WTC11 (cell line): ENCODE results near the gene GPC6. TPM values are rescaled to one million over a fixed set of nuclear protein-coding genes. Genes with fewer than 3 reads are reported as not detected.

Experiments used
- ATAC-seq: fragments of 200-7000 bp; cut with Tn5 transposase; 2 replicates; pipeline ENCODE4 v1.10.0; 2021; ENCODE audit warnings: mild to moderate bottlenecking, moderate library complexity
- CTCF ChIA-PET: fragments of 300-600 bp; sonication (Branson Sonifier 250); formaldehyde crosslinking; loops from one replicate; lab custom pipeline; 2021; ENCODE audit warnings: antibody characterized with exemption; lab: Charles Lee
- POLR2A ChIA-PET: fragments of 350-600 bp; sonication (Branson Sonifier 250); formaldehyde crosslinking; loops from one replicate; lab custom pipeline; 2021; ENCODE audit warnings: antibody characterized with exemption; lab: Charles Lee
- DNase-seq: peaks from one replicate; pipeline ENCODE4 v3.0.0; 2021; ENCODE audit warnings: low spot score
- H3K27ac Mint-ChIP-seq: 2 replicates; pipeline ENCODE4 v1.8.0; 2021; ENCODE audit warnings: mixed read lengths
- H3K27me3 Mint-ChIP-seq: 2 replicates; pipeline ENCODE4 v1.8.0; 2021; ENCODE audit warnings: low read depth, mild to moderate bottlenecking, moderate library complexity, mixed read lengths
- H3K36me3 Mint-ChIP-seq: 2 replicates; pipeline ENCODE4 v1.8.0; 2021; ENCODE audit warnings: mixed read lengths
- H3K4me1 Mint-ChIP-seq: 2 replicates; pipeline ENCODE4 v1.8.0; 2022; ENCODE audit warnings: mixed read lengths
- H3K4me3 Mint-ChIP-seq: 2 replicates; pipeline ENCODE4 v1.8.0; 2021; ENCODE audit warnings: mild to moderate bottlenecking, moderate library complexity, mixed read lengths
- H3K9me3 Mint-ChIP-seq: 2 replicates; pipeline ENCODE4 v1.8.0; 2021; ENCODE audit warnings: mixed read lengths
- CBFB ChIP-seq: sonication (generic); formaldehyde crosslinking; IDR thresholded peaks from 2 replicates; pipeline ENCODE4 v1.8.1; 2022; ENCODE audit warnings: mild to moderate bottlenecking, low read depth, missing genetic modification reagents
- CTCF ChIP-seq: fragments of 200-600 bp; IDR thresholded peaks from 2 replicates; pipeline ENCODE4 v1.8.0; 2022; ENCODE audit warnings: antibody characterized with exemption
- FOXP4 ChIP-seq: sonication (generic); formaldehyde crosslinking; IDR thresholded peaks from 2 replicates; pipeline ENCODE4 v1.8.0; 2022; ENCODE audit warnings: mild to moderate bottlenecking, missing genetic modification reagents
- GABPB1 ChIP-seq: sonication (generic); formaldehyde crosslinking; IDR thresholded peaks from 2 replicates; pipeline ENCODE4 v1.8.1; 2023; ENCODE audit warnings: mild to moderate bottlenecking, missing genetic modification reagents
- GTF2I ChIP-seq: fragments of 250-450 bp; sonication (Bioruptor Pico); conservative IDR thresholded peaks from 2 replicates; pipeline ENCODE4 v1.4.0; 2021; ENCODE audit warnings: mild to moderate bottlenecking
- IRF2 ChIP-seq: sonication (generic); formaldehyde crosslinking; IDR thresholded peaks from 2 replicates; pipeline ENCODE4 v1.8.0; 2022; ENCODE audit warnings: low read depth, missing genetic modification reagents, borderline replicate concordance
- JAZF1 ChIP-seq: fragments of 250-450 bp; sonication (Bioruptor Pico); IDR thresholded peaks from 2 replicates; pipeline ENCODE4 v1.9.0; 2021; ENCODE audit warnings: moderate library complexity, mild to moderate bottlenecking, inconsistent platforms
- JUN ChIP-seq: sonication (generic); formaldehyde crosslinking; IDR thresholded peaks from 2 replicates; pipeline ENCODE4 v1.8.0; 2023; ENCODE audit warnings: mild to moderate bottlenecking, missing genetic modification reagents
- MXD4 ChIP-seq: fragments of 250-450 bp; sonication (Bioruptor Pico); IDR thresholded peaks from 2 replicates; pipeline ENCODE4 v1.8.0; 2021; ENCODE audit warnings: mild to moderate bottlenecking, moderate library complexity, borderline replicate concordance
- NFYB ChIP-seq: sonication (generic); formaldehyde crosslinking; conservative IDR thresholded peaks from 2 replicates; pipeline ENCODE4 v1.8.0; 2022; ENCODE audit warnings: low read depth, missing genetic modification reagents
- NR3C1 ChIP-seq: sonication (generic); formaldehyde crosslinking; conservative IDR thresholded peaks from 2 replicates; pipeline ENCODE4 v1.8.1; 2023; ENCODE audit warnings: low read depth, mild to moderate bottlenecking, missing genetic modification reagents
- TP53 ChIP-seq: sonication (generic); formaldehyde crosslinking; IDR thresholded peaks from 2 replicates; pipeline ENCODE4 v1.8.1; 2023; ENCODE audit warnings: mild to moderate bottlenecking, missing genetic modification reagents
- ZSCAN18 ChIP-seq: fragments of 250-450 bp; sonication (Bioruptor Pico); IDR thresholded peaks from 2 replicates; pipeline ENCODE4 v2.1.2; 2022; ENCODE audit warnings: mild to moderate bottlenecking, moderate library complexity
- total RNA-seq: library from RNA; stranded (reverse); gene quantifications from 3 replicates; pipeline ENCODE4 v1.2.3, GENCODE V29; 2021
- TF ChIP-seq, protein P1 (sequence below): fragments of 250-450 bp; sonication (Bioruptor Pico); IDR thresholded peaks from 2 replicates; pipeline ENCODE4 v1.9.0; 2021; ENCODE audit warnings: mild to moderate bottlenecking
- TF ChIP-seq, protein P2 (sequence below): sonication (generic); formaldehyde crosslinking; IDR thresholded peaks from 2 replicates; pipeline ENCODE4 v1.8.1; 2022; ENCODE audit warnings: mild to moderate bottlenecking, moderate library complexity, missing genetic modification reagents
- TF ChIP-seq, protein P3 (sequence below): sonication (generic); formaldehyde crosslinking; IDR thresholded peaks from 2 replicates; pipeline ENCODE4 v1.8.0; 2022; ENCODE audit warnings: missing genetic modification reagents
- TF ChIP-seq, protein P4 (sequence below): fragments of 250-450 bp; sonication (Bioruptor Pico); conservative IDR thresholded peaks from 2 replicates; pipeline ENCODE4 v1.9.0; 2021; ENCODE audit warnings: mild to moderate bottlenecking
- TF ChIP-seq, protein P5 (sequence below): sonication (generic); formaldehyde crosslinking; IDR thresholded peaks from 2 replicates; pipeline ENCODE4 v1.8.0; 2023; ENCODE audit warnings: missing genetic modification reagents
- TF ChIP-seq, protein P6 (sequence below): sonication (generic); formaldehyde crosslinking; IDR thresholded peaks from 2 replicates; pipeline ENCODE4 v1.8.1; 2023; ENCODE audit warnings: mild to moderate bottlenecking, missing genetic modification reagents

Gene GPC6
- total RNA-seq, 1 experiment from 2014 or later: 19.5 TPM

GRCh38 chr13:93977986-93978385 lies 751.4 kb downstream of the GPC6 start:
- TF ChIP-seq NFYB (CRISPR knock-in tag) (no peak), CBFB (CRISPR knock-in tag) (no peak), JUN (CRISPR knock-in tag) (no peak), TP53 (CRISPR knock-in tag) (no peak), IRF2 (no peak), JAZF1 (CRISPR knock-in tag) (no peak), GABPB1 (CRISPR knock-in tag) (no peak), MXD4 (CRISPR knock-in tag) (no peak), NR3C1 (CRISPR knock-in tag) (no peak), FOXP4 (CRISPR knock-in tag) (no peak), GTF2I (CRISPR knock-in tag) (no peak), ZSCAN18 (CRISPR knock-in tag) (no peak), CTCF (no peak)
- TF ChIP-seq, protein P1, sequence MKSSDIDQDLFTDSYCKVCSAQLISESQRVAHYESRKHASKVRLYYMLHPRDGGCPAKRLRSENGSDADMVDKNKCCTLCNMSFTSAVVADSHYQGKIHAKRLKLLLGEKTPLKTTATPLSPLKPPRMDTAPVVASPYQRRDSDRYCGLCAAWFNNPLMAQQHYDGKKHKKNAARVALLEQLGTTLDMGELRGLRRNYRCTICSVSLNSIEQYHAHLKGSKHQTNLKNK (CRISPR knock-in tag): no peak
- TF ChIP-seq, protein P2, sequence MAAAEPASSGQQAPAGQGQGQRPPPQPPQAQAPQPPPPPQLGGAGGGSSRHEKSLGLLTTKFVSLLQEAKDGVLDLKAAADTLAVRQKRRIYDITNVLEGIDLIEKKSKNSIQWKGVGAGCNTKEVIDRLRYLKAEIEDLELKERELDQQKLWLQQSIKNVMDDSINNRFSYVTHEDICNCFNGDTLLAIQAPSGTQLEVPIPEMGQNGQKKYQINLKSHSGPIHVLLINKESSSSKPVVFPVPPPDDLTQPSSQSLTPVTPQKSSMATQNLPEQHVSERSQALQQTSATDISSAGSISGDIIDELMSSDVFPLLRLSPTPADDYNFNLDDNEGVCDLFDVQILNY (CRISPR knock-in tag): no peak
- TF ChIP-seq, protein P3, sequence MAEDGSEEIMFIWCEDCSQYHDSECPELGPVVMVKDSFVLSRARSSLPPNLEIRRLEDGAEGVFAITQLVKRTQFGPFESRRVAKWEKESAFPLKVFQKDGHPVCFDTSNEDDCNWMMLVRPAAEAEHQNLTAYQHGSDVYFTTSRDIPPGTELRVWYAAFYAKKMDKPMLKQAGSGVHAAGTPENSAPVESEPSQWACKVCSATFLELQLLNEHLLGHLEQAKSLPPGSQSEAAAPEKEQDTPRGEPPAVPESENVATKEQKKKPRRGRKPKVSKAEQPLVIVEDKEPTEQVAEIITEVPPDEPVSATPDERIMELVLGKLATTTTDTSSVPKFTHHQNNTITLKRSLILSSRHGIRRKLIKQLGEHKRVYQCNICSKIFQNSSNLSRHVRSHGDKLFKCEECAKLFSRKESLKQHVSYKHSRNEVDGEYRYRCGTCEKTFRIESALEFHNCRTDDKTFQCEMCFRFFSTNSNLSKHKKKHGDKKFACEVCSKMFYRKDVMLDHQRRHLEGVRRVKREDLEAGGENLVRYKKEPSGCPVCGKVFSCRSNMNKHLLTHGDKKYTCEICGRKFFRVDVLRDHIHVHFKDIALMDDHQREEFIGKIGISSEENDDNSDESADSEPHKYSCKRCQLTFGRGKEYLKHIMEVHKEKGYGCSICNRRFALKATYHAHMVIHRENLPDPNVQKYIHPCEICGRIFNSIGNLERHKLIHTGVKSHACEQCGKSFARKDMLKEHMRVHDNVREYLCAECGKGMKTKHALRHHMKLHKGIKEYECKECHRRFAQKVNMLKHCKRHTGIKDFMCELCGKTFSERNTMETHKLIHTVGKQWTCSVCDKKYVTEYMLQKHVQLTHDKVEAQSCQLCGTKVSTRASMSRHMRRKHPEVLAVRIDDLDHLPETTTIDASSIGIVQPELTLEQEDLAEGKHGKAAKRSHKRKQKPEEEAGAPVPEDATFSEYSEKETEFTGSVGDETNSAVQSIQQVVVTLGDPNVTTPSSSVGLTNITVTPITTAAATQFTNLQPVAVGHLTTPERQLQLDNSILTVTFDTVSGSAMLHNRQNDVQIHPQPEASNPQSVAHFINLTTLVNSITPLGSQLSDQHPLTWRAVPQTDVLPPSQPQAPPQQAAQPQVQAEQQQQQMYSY (CRISPR knock-in tag): no peak
- TF ChIP-seq, protein P4, sequence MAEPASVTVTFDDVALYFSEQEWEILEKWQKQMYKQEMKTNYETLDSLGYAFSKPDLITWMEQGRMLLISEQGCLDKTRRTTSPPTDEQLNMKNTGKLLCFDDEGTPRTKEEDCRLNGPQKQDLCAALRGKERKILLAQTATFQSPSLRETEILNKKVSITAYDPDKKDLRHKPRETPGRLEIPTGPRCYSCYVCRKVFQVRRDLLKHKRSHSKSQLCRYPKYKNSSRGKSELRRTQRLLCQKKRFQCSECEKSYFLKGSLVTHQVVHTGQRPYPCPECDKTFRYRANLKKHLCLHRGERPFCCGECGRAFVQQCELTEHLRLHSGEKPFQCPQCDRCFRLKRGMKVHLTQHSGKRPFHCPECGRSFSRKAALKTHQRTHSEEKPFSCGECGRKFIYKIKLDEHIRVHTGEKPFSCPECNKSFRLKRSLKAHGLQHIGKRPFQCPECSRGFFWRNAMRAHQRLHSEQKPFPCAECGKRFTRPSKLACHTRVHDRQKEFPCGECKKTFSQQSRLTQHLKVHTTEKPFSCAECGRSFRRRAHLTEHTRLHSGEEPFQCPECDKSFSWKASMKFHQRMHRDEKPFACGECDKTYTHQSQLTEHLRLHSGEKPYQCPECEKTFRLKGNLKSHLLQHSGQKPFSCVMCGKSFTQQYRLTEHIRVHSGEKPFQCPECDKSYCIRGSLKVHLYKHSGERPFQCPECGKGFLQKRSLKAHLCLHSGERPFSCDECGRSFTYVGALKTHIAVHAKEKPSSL (CRISPR knock-in tag): no peak
- TF ChIP-seq, protein P5, sequence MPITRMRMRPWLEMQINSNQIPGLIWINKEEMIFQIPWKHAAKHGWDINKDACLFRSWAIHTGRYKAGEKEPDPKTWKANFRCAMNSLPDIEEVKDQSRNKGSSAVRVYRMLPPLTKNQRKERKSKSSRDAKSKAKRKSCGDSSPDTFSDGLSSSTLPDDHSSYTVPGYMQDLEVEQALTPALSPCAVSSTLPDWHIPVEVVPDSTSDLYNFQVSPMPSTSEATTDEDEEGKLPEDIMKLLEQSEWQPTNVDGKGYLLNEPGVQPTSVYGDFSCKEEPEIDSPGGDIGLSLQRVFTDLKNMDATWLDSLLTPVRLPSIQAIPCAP (CRISPR knock-in tag): no peak
- TF ChIP-seq, protein P6, sequence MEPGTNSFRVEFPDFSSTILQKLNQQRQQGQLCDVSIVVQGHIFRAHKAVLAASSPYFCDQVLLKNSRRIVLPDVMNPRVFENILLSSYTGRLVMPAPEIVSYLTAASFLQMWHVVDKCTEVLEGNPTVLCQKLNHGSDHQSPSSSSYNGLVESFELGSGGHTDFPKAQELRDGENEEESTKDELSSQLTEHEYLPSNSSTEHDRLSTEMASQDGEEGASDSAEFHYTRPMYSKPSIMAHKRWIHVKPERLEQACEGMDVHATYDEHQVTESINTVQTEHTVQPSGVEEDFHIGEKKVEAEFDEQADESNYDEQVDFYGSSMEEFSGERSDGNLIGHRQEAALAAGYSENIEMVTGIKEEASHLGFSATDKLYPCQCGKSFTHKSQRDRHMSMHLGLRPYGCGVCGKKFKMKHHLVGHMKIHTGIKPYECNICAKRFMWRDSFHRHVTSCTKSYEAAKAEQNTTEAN (CRISPR knock-in tag): no peak
- H3K4me1 Mint-ChIP-seq: peaks cover 4% of the 10 kb centered on the region
- ChIA-PET CTCF (no interaction called here), POLR2A (no interaction called here)
- peaks cover 13% of the 10 kb centered on the region for H3K36me3 Mint-ChIP-seq
- no peak overlapping the region for H3K4me3 Mint-ChIP-seq
- DNase-seq (no peak), ATAC-seq (no peak)
- H3K27me3 Mint-ChIP-seq: peaks cover 15% of the 10 kb centered on the region
- H3K9me3 Mint-ChIP-seq: peaks cover 20% of the 10 kb centered on the region
- H3K27ac Mint-ChIP-seq: no peak overlapping the region
